Right lobe of liver (tissue), 6 donors: Measurements from ENCODE around the gene NCAPD2. TPM values are rescaled to one million over a fixed set of nuclear protein-coding genes. Genes with fewer than 3 reads are reported as not detected.

Source experiments
- ATAC-seq, 4 donors: fragments of 200-7000 bp; cut with Tn5 transposase; one replicate each; pipeline ENCODE4 v1.9.1; 2020; ENCODE audit warnings: mild to moderate bottlenecking in 4 of 4, moderate library complexity in 4 of 4
- DNase-seq, 3 donors: peaks; one replicate each; pipeline ENCODE4 v3.0.0-alpha.2; 2020
- H3K27ac ChIP-seq, 3 donors: fragments of 200-600 bp; one replicate each; pipeline ENCODE4 v1.8.0; 2022
- H3K27me3 ChIP-seq, 2 donors: fragments of 200-600 bp; one replicate each; pipeline ENCODE4 v1.8.0; 2022
- H3K36me3 ChIP-seq, 4 donors: fragments of 200-600 bp; sonication (generic) in 1 of 4; one replicate each; pipeline versions ENCODE4 v1.5.1 to v1.8.0; 2017 to 2022; ENCODE audit warnings: control low read depth in 1 of 4
- H3K4me1 ChIP-seq, 4 donors: fragments of 200-600 bp; sonication (generic) in 1 of 4; one replicate each; pipeline versions ENCODE4 v1.5.1 to v1.8.0; 2017 to 2022; ENCODE audit warnings: control low read depth in 1 of 4
- H3K4me3 ChIP-seq, 3 donors: fragments of 200-600 bp; one replicate each; pipeline ENCODE4 v1.8.0; 2022
- H3K9me3 ChIP-seq, 4 donors: fragments of 200-600 bp; sonication (generic) in 1 of 4; one replicate each; pipeline versions ENCODE4 v1.5.1 to v1.8.0; 2017 to 2022; ENCODE audit warnings: control low read depth in 1 of 4
- CTCF ChIP-seq, 4 donors: fragments of 200-600 bp in 3 of 4; fragments of 450-650 bp in 1 of 4; IDR thresholded peaks; one replicate each; pipeline versions ENCODE4 v1.5.1 to v1.8.0; 2016 to 2022; ENCODE audit warnings: antibody characterized with exemption in 4 of 4, mild to moderate bottlenecking in 2 of 4
- POLR2A ChIP-seq: fragments of 450-650 bp; IDR thresholded peaks from one replicate; pipeline ENCODE4 v1.6.1; 2017; ENCODE audit warnings: antibody characterized with exemption, mild to moderate bottlenecking
- WGBS: methylation state at CpG from one replicate; pipeline ENCODE4 v1.1.6; 2018; ENCODE audit warnings: low coverage, low lambda C conversion rate; ENCODE audit not compliant: insufficient coverage; ENCODE audit errors: missing lambda C conversion rate; 5-methylcytosine and 5-hydroxymethylcytosine counted together
- intact Hi-C, 2 donors: fragments of 100-400 bp; cut with DNase I; formaldehyde crosslinking; loops; one replicate each; pipeline versions ENCODE4 v1.11.2 to v1.14.1; 2022
- total RNA-seq, 6 experiments: library from RNA; depleted of rRNA in 2 of 6; stranded (reverse); fragments of >200 nt in 2 of 6; fragmentation: NEBNext Ultra II Directional in 3 of 6; extraction: Animal tissue kit (Norgen Biotek cat#: 25700) in 3 of 6; gene quantifications; one replicate each; pipeline versions ENCODE4 v1.1.0 to v1.2.4, GENCODE V29; 2016 to 2023
- donor health status: DM: no; HTN: yes; CAD: no.
- donor health status: DM: no; HTN: no; CAD: no.
- donor health status: DM: no; HTN: no; CAD: no.
- donor health status: DM: no; HTN: yes; CAD: no.
- donor health status: DM: no; HTN: yes; CAD: no.

Gene NCAPD2
- total RNA-seq, 6 experiments from 2014 or later, result 6.2 to 40.9 (median 8.4) TPM

GRCh38 chr12:6563448-6564050, 69.6 kb downstream of the NCAPD2 start:
- Histone ChIP-seq H3K27ac (no peak overlapping the region), H3K4me1 (peaks cover 0 to 10% (median 0%) of the 10 kb centered on the region in 4 donors), H3K27me3 (no peaks in the 10 kb centered on the region), H3K36me3 (peaks cover 0 to 69% (median 23%) of the 10 kb centered on the region in 4 donors), H3K4me3 (no peak overlapping the region), H3K9me3 (no peaks in the 10 kb centered on the region)
- DNase-seq (no peak), ATAC-seq (peak; percentile 21 to 39 (median 24))
- WGBS, result 59% methylated on average over 5 of the region's 8 CpGs
- TF ChIP-seq CTCF (IDR thresholded peaks at IDR 0.05) (peak; percentile 40 to 75 (median 70)), POLR2A (no peak)
- intact Hi-C loops, result no loop called here

- H3K9me3 ChIP-seq, result no peaks in the 10 kb centered on the region
- no peak for ATAC-seq
- peaks cover 0 to 15% (median 0%) of the 10 kb centered on the region in 4 donors for H3K4me1 ChIP-seq
- DNase-seq, result no peak
- intact Hi-C loops, result no loop called here
- no peak for TF ChIP-seq POLR2A
- no peak overlapping the region for H3K27ac ChIP-seq
- H3K36me3 ChIP-seq, result peaks cover 0 to 62% (median 14%) of the 10 kb centered on the region in 4 donors
- H3K27me3 ChIP-seq, result no peaks in the 10 kb centered on the region
- 35% methylated on average over 8 of the region's 8 CpGs for WGBS
- H3K4me3 ChIP-seq, result peak overlapping the region; percentile 53 to 75 (median 67)
These were observed 73.3 kb downstream of the NCAPD2 start for GRCh38 chr12:6567112-6567670.

- Histone ChIP-seq H3K27ac (no peak overlapping the region), H3K9me3 (no peaks in the 10 kb centered on the region), H3K4me1 (peaks cover 0 to 15% (median 0%) of the 10 kb centered on the region in 4 donors), H3K36me3 (peaks cover 0 to 65% (median 19%) of the 10 kb centered on the region in 4 donors), H3K4me3 (no peak overlapping the region), H3K27me3 (no peaks in the 10 kb centered on the region)
- ATAC-seq (no peak), DNase-seq (no peak)
- TF ChIP-seq POLR2A (no peak), CTCF (IDR thresholded peaks at IDR 0.05) (no peak)
- intact Hi-C loops, result no loop called here
- 92% methylated on average over 12 of the region's 12 CpGs for WGBS
These were observed 75.4 kb downstream of the NCAPD2 start for GRCh38 chr12:6569312-6569711.

- 71% methylated on average over 6 of the region's 7 CpGs for WGBS
- no peak for TF ChIP-seq CTCF (IDR thresholded peaks at IDR 0.05)
- no peak for TF ChIP-seq POLR2A
- no peak overlapping the region for H3K27ac ChIP-seq
- H3K4me3 ChIP-seq, result no peak overlapping the region
- no peaks in the 10 kb centered on the region for H3K9me3 ChIP-seq
- ATAC-seq (no peak), DNase-seq (no peak)
- no peaks in the 10 kb centered on the region for H3K27me3 ChIP-seq
- peaks cover 0 to 15% (median 0%) of the 10 kb centered on the region in 4 donors for H3K4me1 ChIP-seq
- H3K36me3 ChIP-seq, result peaks cover 0 to 68% (median 21%) of the 10 kb centered on the region in 4 donors
- intact Hi-C loops, result no loop called here
These were observed 75.9 kb downstream of the NCAPD2 start for GRCh38 chr12:6569786-6570185.

- peak; percentile 33 to 55 (median 44) for ATAC-seq
- WGBS, result 64% methylated on average over 5 of the region's 7 CpGs
These were observed 76.5 kb downstream of the NCAPD2 start for GRCh38 chr12:6570264-6570887.

More at GRCh38 chr12:6570264-6570887, 76.5 kb downstream of the NCAPD2 start:
- Histone ChIP-seq H3K4me1 (peaks cover 0 to 15% (median 0%) of the 10 kb centered on the region in 4 donors), H3K9me3 (no peaks in the 10 kb centered on the region), H3K36me3 (peaks cover 0 to 68% (median 24%) of the 10 kb centered on the region in 4 donors), H3K4me3 (no peak overlapping the region), H3K27ac (no peak overlapping the region), H3K27me3 (no peaks in the 10 kb centered on the region)
- peak in 2 of 3 donors; percentile 57 to 67 for DNase-seq
- intact Hi-C loops, result no loop called here
- TF ChIP-seq POLR2A (no peak), CTCF (IDR thresholded peaks at IDR 0.05) (peak in 3 of 4 donors; percentile 27 to 45 (median 33))
